ENCODE measurements around the gene SSMEM1.

SSMEM1 gene

GRCh38 chr7:130256704-130257103, 49.0 kb downstream of the SSMEM1 start:
- no peak for DNase-seq

GRCh38 chr7:130258494-130259078, 50.9 kb downstream of the SSMEM1 start:
- no peak for DNase-seq

- no peak for DNase-seq
Measured at GRCh38 chr7:130262448-130262847, 54.8 kb downstream of the SSMEM1 start.

GRCh38 chr7:130263130-130263529, 55.5 kb downstream of the SSMEM1 start:
- DNase-seq: no peak
